HG02571 (cell line): ENCODE measurements around the gene RNF13.
"Not testable (repeated sequence)": the region's sequence is repeated elsewhere in the genome, so short reads cannot be mapped to it uniquely, and the experiment has no call there.

Experiments
- ATAC-seq: cut with Tn5 transposase; IDR thresholded peaks from one replicate; pipeline ENCODE4 v1.9.1; 2021; ENCODE audit warnings: mild to moderate bottlenecking, moderate library complexity; ENCODE audit not compliant: unreplicated experiment

The RNF13 gene

DNA sequence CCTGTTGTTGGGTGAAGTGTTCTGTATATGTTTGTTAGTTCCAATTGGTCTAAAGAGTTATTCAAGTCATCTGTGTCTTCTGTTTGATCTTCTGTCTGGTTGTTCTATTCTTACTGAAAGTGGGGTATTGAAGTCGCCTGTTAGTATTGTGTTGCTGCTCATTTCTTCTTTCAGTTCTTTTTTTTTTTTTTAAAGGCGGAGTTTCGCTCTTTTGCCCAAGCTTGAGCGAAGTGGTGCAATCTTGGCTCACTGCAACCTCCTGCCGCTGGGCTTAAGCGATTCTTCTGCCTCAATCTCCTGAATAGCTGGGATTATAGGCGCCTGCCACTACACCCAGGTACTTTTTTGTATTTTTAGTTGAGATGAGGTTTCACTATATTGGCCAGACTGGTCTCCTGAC lies 134.2 kb downstream of the RNF13 start:
- no peak for ATAC-seq

DNA sequence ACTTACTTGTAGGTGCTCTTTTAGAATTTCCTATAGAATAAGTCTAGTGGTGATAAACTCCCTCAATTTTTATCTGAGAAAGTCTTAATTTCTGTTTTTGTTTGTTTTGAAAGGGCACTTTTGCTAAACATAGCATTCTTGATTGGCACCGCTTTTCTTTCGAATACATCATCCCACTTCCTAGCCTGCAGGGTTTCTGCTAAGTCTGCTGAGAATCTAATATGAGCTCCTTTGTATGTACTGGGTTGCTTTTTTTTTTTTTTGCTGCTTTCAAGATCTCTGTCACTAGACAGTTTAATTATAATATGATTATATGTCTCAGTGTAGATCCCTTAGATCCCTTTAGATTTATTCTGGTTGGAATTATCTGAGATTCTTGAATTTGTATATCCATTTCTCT lies 136.2 kb downstream of the RNF13 start:
- no peak for ATAC-seq

DNA sequence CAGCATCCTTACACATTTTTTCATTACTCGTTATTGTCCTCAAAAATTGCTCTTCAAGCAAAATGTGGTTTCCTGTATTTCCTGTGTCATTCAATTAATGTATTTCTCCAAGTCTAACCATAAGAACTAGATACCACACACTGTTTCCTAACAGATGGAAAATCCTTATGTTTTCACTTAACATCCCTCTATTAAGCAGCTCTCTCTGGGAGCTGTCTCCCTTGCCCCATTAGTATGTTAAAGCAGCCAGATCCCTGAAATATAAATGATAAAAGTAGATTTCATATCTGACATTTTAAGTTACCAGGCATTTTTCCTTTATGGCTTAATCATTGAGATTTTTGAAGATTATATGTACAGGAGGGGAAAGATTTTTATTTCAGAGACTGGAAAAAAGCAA lies 141.8 kb downstream of the RNF13 start:
- no peak for ATAC-seq

DNA sequence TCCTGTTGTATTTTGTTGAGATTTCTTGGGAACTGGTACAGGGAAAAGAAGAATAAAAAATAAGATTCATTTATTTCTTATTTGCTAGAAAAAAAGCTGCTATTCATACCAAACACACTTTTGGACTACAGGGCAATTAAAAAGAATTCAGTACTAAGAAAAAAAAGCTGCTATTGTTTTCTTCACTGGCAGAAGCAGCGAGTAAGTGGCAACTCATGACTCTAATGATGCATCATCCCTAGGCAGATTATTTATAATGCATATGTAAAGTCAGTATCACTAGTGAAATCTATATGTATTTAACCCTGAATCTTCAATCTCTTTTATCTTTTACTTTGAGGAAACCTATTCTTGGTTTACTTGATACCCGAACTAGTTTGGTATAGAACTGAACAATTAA lies 142.4 kb downstream of the RNF13 start:
- no peak for ATAC-seq

DNA sequence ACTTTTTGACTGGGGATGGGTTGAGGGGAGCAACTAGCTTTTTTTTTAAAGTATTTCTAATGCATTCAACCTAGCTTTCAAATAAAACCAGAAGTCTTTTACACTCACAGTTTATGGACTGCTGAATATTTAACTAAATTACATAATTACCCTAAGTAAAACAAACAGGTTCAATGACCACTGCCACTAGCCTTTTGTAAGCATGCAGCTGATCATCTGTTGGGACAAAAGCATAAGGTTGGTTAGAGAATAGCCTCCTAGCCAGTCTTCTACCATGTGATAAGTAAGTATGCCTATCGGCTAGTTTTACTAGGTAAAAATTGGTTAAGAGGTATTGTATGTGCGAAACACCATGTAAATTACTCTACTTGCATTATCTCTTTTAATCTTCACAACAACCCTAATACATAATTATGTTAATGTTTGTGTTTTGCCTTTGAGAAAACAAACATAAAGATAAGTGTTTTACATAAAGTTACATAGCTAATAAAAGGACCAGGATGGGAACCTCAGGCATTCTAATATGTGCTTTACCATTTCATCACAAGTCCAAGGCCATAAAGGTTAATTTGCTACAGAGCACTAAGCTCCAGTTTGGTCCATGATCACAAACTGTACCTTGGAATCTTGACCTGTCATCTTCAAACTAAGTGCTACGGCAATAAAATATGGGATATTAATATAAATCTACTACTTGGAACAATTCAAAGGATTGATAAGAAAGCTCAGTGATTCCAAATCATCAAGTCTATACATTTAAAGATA lies 144.5 kb downstream of the RNF13 start:
- no peak for ATAC-seq

DNA sequence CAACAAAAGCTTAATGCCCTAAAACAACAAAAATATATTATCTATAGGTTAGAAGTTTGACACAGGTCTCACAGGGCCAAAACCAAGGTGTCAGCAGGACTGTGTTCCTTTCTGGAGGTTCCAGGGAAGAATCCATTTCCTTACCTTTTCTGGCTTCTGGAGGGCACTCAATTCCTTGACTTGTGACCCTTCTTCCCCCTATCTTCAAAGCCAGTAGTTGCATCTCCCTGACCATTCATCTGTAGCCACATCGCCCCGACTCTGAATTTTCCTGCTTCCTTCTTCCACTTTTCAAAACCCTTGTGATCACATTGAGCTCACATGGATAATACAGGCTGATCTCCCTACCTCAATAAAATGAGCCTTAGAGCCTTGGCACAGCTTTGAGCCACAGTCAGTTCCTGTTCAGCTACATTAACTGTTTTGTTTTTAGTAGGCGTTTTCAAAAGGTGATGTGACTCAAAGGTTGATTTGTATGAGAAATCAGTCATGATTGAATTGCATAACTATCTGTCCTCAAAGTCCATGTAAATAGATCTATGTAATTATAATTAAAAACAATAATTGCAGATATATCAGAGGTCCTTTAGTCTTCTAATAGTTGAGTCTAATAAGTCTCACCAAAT lies 145.3 kb downstream of the RNF13 start:
- ATAC-seq, result no peak

DNA sequence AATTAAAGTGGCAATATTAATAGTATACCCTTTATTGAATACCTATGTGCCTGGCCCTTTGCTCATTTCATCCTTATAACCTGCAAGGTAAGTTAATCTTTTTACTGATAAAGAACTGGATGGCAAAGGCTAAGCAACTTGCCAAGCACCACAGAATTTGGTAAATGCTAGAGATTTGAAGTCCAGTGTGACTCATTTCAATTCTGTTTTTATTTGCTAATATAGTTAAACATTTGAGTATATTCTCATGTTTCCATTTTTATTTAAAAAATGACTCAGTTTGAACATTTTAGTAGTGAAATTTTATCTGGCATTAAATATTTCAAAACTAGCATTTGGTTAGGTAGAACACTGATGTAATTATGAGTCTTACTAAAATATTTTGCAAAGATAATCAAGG lies 146.4 kb downstream of the RNF13 start:
- no peak for ATAC-seq

DNA sequence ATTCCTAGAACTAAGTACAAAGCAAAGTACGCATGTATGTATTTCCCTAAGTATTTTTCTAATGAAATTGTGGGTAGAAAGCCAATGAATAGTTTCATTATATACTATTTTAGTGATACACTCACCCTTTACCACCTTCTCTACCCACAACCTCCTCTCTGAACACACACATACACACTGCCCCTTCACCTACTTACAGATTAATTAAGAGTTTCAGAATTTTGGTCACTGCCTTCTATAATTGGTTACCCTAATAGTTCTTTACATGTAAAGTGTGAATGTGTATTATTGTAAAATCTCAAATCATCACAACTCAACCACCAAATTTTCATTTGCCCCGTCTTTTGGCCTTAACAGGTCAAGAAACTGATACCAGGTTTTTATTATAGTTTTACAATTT lies 150.5 kb downstream of the RNF13 start:
- ATAC-seq, result no peak

DNA sequence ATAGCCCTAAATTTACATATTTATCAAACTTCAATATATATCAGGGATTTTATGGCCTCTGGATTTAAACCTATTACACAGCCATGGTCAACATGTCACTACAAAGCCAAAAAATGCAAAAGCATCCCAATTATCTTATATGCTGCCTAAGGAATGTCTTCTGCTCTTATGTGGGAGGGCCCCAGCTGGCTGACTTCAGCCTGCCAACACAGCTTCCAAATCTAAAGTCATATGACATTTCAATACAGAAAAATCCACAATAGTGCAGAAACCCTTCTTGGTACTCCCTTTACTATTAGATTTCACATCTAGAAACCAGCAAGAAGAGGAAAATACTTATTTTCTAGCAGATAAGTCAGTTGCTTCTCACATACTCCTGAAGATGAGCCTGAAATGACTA lies 151.3 kb downstream of the RNF13 start:
- no peak for ATAC-seq

DNA sequence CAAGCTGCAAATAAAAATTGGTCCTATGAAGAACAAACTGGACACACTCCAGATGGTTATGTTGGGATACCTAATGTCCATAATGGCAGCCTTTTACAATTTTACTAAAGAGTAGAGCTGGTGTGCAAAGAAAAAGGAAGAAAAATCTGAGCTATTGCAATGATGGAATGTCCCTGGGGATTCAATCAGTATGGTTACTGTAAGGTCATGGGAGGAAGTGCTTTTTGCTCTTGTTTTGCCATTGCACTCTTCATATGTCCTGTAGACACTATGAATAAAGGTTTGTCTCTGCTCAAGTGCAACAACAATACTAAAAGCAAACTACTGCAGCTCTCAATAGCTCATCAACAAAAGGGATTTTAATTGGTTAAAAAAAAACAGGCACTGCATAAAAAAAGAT lies 152.3 kb downstream of the RNF13 start:
- no peak for ATAC-seq

DNA sequence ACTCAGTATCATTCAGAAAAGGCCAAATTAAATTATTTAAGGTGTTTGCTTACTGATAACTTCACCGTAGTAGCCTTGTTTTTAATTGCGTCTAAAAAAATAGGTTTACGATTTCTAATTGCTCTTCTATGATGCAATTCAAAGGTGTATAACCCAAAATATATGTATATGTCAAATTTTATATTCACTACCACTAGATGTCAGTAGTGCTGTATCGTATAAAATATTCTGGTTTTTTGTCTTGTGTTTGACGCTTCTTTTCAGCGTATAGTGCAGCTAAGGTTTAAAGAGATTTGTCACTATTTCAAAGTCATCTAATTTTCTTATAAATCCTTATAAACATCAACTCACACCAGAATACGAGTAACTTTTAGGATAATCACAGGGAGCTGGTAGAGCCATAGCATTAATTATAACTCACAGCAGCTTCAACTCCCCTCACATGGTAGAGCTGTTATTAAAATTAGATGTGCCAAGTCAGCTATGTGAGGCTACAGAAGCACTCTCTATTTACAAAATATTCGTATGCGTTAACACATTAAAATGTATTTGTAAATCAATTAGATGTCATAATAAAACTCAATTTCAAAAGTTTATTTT lies 154.2 kb downstream of the RNF13 start:
- no peak for ATAC-seq

DNA sequence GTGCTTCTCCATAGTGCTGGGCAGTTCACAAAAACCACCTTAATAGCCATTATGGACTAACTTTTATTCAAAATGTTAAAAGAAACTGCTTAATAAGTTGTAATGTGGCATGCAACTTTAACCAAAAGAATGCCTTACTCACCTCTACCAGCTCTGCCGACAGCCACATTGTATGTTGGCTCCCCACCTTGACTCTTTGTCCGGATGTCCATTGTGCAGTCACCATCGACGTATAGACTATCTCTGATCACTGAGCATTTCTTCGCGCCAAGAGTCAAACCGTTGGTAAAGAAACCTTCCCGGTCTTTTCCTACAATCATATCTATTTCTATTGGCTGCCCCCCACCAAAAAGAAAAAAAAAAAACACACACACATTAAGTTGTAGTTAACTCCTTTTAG lies 155.2 kb downstream of the RNF13 start:
- no peak for ATAC-seq

DNA sequence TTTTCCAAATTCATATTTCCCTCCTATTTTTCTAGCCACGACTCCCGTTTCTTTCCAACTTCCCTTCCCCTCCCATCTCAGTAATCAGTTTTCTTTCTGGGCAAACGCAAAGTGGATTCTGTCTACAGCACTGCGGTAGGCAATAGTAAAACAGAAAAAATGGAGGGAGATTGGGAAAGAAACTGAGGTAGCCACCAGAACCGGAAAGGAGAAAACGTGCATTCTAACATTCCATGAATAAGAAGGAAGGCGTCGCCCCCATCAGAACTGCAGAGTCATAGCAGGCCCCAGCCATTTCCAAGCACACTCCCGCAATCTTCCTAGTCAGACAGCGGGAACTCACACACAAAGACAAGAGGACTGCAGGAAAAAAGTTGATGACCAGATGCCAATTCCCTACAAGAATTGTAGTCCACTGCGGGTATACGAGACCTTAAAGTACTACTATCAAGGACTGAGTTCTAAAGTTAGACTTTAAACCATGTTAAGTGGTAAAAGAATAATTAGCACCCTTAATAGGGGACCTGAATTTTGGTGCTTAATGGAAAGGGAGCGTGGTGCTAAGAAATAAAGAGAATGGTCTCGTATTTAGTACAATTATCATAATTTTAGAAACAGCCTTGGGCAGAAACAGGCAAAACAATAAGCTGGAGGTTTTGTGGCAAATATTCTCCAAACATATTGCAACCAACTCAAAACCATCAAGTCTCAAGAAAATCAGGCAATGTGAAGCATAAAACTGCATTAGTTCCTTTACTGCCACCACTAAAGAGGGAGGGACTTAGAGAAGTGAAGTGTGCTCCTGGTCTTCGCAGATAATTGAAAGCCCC lies 156.3 kb downstream of the RNF13 start:
- ATAC-seq, result no peak

DNA sequence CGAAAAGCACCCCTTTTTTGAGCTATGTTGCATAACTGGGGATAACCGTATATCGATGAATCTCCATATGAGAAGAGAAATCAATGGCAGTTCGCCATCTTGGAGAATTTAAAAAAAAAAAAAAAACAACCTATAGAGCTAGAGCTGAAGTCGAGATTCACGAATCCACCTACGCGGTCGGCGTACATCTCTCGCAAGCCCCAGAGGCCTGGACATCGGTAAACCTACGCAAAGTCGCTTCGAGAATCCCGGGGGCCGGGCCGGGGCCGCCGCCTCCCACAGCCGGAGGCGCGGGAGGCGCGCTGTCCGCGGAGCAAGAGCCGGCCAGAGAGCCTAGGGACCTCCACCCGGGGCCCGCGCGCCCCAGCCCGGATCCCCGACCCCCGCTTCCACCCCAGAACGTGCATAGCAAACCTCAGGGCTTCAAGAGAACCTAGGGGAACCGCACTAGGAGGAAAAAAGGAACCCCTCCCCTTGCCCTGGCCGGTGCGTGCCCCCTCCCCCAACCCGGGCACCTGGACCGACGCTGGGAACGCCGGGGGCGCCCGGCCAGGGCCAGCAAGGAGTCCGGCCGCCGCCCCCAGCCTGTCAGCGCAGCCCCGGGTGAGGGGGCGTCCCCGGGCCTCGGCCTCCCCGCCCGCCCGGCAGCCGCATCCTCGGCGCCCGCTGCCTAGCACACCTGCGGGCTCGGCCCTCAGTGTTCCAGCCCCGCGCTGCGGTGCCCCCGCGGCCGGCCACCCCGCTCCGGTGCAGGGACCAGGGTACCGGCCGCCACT lies 157.1 kb downstream of the RNF13 start:
- ATAC-seq, result peak; percentile 59

DNA sequence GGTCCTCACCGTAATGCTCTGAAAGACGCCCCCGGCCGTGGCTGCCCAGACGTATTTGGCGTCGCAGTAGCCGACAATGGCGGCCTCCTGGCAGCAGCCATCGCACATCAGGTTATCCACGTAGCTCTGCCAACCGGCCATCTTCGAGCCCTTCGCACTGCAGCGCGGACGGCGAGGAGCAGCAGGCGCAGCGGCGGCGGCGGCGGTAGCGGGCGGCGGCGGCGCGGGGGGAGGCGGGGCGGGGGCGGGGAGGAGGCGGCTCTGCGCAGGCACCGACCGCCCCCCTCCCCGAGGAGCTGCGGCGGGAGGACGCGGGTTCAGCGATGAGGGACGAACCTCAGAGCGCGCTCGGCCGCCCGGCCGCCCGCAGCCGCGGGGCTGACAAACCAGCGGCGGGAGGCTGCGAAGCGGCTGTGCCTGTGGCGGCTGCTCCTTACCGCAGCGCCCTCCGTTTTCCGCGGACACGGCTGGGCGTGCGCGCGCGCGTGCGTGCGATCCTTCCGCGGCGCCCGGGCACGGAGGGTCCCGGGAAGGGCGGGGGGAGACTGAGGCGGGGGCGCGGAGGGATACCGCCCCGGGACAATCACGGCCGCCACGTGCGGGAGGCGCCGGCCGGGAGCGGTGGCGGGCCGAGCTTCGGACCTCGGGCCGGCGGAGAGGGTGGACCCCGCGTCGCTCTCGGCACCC lies 157.8 kb downstream of the RNF13 start, which contains the start of gene PFN2:
TSS of gene PFN2 (minus strand) at position 180 of the 687 bp plus-strand sequence. CDS start at position 141, 39 bp downstream.
- ATAC-seq, result peak; percentile 45

DNA sequence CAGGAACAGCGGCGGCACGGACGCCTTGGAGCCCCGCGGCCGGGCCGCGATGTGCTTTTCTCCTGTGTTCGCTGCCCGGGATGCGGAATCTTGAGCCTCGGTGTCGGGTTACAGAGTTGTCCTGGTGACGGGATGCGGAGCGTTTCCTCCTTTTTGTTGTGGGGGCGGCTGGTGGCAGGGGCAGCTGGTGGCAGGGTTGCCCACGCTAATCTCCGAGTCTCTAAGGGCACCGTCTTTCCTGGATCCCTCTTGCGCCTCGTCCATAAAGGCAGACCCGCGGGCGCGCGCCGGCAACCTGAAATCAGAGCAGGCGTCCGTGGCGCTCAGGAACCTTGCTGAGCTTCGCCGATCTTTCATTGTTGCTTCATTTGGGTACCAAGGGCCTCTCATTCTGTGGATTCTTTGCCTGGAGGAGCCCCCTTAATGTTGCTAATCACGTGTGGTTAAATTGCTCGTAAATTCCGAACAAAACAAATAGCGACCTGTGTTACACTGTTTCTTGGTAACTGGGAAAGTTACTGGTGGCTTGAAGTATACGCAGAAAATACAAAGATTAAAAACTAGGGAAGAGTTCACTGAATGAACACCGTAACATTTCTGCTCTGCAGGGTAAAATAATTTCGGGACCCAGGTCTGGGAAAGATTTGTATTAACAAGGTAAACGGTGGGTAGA lies 158.5 kb downstream of the RNF13 start:
- peak; percentile 19 for ATAC-seq

DNA sequence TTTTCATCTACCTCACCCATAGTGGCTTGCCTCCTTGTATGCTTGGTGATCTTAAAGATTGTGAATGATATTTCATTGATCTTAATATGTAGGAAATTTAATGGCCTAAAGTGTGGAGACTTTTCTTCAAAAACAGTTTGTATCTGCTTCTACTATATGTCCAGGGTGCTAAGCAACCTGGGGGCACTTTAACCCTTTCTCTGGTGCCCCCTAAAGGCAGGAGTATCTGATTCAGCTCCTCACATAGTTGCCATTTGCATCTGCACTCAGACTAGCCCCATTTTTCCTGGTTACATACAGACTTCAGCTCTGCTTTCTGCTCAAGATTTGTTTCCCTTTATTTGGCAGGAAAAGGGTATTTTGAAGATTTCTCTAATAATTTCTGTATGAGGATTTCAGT lies 162.9 kb downstream of the RNF13 start:
- ATAC-seq, result no peak

DNA sequence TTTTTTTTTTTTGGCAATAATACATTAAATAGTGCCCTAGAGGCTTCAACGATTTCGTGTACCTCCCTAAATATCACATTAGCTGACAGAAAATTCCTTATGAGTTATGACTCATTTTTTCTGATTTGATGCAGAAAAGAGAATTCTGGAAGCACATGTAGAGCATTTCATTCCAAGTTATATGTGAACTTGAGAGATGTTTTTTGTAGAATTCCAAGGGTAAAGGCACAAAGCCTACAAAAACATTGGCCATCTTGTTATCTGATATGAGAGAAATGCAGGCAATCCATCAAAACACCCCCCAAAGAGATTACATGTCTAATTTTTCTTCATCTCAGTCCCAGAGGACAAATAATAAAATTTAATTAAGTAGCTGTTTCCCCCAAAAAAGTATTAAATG lies 164.4 kb downstream of the RNF13 start:
- no peak for ATAC-seq

DNA sequence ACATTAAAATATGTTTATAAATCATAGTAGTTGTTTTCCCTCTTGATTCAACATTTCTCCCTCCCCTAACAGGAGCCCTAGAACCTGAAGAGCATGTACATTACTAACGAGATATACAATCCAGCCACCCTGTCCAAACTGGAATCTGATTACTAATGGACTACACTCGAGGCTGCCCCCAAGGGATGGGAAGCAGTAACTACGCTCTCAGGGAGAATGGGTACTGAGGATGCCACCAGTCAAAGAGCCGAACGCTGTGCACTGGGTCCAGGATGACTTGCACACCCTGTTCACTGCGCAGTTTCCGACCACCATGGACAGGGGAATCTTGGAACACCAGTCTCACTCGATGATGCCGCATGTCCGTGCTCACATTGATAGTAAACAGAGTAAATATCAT lies 169.0 kb downstream of the RNF13 start:
- ATAC-seq, result not testable (repeated sequence)
